HPDE6-E6E7 (cell line): ENCODE data around the gene NOP14.
A peak's percentile ranks its signal among the peaks of the same experiment; 100 is the strongest.
"Not testable (repeated sequence)": the region's sequence is repeated elsewhere in the genome, so short reads cannot be mapped to it uniquely, and the experiment has no call there.

ENCODE experiments used
- DNase-seq: peaks from one replicate; pipeline ENCODE4 v3.0.0; 2011; ENCODE audit warnings: missing footprints; ENCODE audit errors: extremely low spot score

The NOP14 gene

GRCh38 chr4:2963175-2963965 is at the start of gene NOP14, which contains the start of gene GRK4:
Gene NOP14 (minus strand): TSS chr4:2963406. CDS start chr4:2963319, 87 bp downstream.
Gene GRK4 (plus strand): TSS chr4:2963571. CDS start chr4:2964071, 500 bp downstream.
- peak; percentile 97 for DNase-seq

DNA sequence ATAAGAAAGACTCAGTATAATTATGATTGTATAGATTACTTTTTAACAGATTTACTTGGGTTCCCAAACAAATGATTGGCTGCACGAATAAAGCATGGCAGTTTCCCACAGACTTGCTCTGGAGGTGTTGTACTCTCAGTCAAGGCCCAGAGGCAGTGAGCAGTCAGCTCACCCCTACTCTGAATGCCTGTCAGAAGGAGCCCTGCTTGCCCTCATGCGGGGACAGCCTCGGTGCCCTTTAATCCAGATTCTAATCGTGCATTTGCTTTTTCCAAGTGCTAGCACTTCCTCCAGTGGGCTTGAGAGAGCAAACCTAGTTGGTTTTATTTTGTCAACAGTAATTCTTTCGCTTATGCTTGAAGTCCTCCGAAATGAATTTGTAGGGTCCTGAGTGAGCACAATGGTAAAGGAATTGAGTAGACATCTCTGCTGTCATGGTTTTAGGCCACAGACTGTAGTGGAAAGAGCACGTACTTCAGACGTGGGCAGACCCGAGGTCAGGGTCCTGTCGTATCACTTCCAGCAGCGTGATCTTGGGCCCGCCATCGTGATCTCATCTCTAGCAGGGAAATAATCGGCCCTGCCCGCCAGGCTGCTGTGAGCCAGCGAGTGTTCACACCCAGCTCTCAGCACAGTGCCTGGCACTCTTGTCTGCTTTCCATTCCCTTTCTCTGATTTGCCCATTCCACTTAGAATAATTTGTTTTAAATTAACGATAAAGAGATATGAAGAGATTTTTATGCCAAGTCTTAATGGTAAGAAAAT is 48.4 kb upstream of the NOP14 start:
- no peak for DNase-seq

DNA sequence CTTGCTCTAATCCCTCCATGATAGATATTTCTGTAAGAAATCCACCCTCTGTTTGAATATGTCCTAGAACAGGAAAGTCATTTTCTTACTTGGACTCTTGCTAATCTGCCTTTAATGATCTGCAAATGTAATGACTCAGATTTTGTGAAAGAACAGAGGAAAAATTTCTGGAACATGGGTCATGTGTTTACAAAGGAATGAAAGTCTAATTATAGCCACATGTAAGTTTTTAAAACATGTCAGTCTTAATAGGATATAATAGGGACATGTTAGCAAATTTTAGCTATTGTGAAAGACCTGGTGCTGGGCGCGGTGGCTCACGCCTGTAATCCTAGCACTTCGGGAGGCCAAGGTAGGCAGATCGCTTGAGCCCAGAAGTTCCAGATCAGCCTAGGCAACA is 47.8 kb upstream of the NOP14 start:
- no peak for DNase-seq

GRCh38 chr4:3010577-3010976 is 47.4 kb upstream of the NOP14 start:
- peak; percentile 50 for DNase-seq

DNA sequence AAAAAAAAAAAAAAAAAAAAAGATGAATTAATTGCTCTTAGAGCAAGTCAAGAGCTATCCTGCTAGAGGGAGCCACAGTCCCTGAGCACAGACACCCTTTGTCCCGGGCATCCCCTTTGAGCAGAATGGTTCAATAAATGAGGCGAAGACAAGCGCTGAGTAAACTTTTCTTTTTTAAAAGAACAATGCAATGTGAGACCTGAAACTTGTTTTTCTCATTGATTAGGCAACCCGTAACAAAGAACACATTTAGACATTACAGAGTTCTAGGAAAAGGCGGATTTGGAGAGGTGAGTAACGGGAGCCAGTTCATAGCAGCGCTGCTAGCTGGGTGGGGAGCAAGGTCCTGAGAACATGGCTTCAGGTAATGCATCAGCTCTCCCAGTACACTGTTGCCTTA is 46.2 kb upstream of the NOP14 start:
- peak; percentile 51 for DNase-seq

- DNase-seq: no peak
Observed at GRCh38 chr4:3007724-3008123, 44.5 kb upstream of the NOP14 start.

DNA sequence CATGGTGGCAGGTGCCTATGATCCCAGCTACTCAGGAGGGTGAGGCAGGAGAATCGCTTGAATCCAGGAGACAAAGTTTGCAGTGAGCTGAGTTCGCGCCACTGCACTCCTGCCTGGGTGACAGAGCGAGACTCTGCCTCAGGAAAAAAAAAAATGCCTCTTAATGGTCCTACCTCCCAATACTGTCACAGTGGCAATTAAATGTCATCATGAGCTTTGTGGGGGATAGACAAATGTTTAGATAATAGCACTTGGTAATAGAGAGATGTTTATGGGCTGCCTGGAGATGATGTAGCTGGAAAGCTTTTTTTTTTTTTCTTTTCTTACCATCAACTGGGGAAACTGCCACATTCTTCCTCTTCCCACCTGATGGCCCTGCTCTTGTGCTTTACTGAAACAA is 33.2 kb upstream of the NOP14 start:
- no peak for DNase-seq

GRCh38 chr4:2995546-2996265 is 32.5 kb upstream of the NOP14 start:
- no peak for DNase-seq

DNA sequence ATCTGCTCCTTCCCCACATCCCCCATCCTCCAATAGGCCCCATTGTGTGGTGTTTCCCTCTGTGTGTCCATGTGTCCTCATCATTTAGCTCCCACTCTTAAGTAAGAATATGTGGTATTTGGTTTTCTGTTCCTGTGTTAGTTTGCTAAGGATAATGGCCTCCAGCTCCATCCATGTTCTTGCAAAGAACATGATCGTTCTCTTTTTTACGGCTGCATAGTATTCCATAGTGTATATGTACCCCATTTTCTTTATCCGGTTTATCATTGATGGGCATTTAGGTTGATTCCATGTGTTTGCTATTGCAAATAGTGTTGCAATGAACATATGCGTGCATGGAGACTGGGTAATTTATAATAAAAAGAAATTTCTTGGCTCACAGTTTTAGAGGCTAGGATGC is 31.7 kb upstream of the NOP14 start:
- no peak for DNase-seq

- no peak for DNase-seq
Observed at GRCh38 chr4:2991243-2991642, 28.0 kb upstream of the NOP14 start.

DNA sequence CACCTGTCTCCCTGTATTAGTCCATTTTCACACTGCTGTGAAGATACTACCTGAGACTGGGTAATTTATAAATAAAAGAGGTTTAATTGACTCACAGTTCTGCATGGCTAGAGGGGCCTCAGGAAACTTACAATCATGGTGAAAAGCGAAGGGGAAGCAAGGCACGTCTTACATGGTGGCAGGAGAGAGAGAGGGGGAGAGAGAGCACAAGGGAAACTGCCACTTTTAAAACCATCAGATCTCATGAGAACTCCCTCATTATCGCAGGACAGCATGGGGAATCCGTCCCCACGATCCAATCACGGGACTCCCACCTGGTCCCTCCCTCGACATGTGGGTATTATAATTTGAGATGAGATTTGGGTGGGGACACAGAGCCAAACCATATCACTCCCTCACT is 20.5 kb upstream of the NOP14 start:
- not testable (repeated sequence) for DNase-seq

GRCh38 chr4:2982012-2982411 is 18.8 kb upstream of the NOP14 start:
- no peak for DNase-seq

GRCh38 chr4:2981256-2981819 is 18.1 kb upstream of the NOP14 start:
- no peak for DNase-seq

DNA sequence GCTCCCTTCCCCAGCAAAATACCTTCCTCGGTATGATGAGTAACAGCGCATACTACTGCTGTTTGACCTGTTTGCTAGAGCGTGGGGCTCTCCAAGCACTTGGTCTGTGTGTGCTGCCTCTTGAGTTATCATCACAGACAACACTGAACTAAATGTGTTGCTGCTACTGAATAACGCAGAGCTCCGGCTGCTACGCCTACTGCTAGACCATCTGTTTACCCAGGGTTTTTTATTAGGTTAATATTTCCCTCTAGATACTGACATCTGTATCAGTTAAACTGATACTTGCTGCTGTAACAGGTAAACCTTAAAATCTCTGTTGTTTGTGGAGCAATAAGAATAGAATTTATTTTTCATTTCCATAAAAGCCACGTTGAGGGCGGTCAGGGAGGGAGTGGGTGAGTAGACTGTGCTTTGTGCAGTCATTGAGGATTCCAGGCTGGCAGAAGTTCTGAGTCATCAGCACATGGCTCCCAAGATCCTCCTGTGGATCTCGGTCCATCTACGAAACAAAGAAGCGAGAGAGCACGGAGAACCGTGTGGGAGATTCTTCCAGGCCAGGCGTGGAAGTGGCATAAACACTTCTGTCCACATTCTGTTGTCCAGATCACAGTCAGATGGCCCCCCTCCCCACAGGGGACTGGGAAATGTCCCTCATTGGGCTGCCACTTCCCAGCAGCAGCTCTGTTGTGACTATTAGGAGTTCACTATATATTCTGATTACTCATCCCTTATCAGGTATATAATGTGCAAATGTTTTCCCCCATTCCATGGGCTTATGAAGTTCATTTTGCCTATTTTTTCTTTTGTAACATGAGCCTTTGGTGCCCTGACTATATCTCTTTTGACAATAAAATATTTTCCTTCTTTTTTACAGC is 14.2 kb upstream of the NOP14 start:
- DNase-seq: peak; percentile 38

DNA sequence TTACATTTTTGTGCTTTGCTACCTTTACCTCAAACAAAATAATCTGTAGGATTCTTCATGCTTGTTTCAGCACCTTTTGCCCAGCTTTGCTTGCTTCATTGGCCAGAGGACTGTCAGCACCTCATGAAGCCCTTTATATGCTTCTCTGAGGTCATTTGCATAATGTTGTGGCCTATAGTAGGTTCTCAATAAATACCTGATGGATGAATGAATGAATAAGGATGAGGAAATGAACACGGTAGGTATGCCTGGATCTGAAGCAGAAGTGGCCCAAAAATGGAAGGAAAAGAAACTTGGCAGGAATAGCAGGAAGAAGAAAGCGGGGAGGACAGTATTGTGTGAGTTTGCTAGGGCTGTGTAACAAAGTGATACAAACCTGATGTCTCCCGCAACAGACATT is 8.1 kb upstream of the NOP14 start:
- DNase-seq: no peak

DNA sequence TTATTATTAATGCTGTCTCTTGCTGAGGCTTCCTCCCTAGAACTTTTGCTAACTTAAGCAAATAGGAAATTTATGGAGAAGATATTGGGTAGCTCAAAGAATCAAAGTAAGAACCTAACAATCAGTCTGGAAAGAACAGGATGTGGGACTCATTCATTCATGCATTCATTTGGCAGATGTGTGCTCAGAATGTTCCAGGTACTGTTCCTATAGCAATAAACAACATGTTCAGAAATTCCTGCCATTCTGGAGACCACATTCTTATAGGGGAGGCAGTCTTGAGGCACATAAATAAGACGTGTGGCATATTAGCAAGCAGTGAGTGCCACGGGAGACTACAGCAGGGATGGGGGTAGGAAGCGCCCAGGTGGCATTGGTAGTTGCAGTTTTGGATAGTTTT is 5.2 kb upstream of the NOP14 start:
- no peak for DNase-seq

GRCh38 chr4:2965262-2965661 is 2.1 kb upstream of the NOP14 start:
- no peak for DNase-seq

- no peak for DNase-seq
Observed at GRCh38 chr4:2964706-2965258, 1.6 kb upstream of the NOP14 start.

DNA sequence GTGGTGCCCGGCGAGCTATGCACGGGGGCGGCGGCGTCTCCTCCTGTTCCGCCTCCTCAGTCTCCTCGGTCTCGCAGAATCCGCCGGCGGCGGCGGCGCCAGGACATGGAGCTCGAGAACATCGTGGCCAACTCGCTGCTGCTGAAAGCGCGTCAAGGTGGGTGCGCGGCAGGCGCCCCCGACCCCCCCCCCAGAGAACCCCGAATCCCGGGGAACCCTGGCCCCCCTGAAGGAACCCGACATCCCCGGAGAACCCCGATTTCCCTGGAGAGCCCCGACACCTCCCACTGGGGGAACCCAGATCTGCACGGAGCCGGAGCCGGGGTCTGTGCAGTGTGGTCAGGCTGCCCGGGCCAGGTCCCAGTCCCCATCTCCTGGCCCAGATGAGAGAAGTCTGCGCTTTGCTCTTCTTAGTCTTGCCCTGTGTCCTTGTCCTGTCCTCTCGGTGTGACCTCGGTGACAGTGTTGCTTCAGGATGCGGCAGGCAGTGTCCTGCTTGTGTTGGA is 813 bp upstream of the NOP14 start:
- DNase-seq: no peak

- DNase-seq: no peak
Observed at GRCh38 chr4:2962614-2963174, 512 bp downstream of the NOP14 start.
